HepG2 (cell line): ENCODE data around the gene MYO18A. TPM values are rescaled to one million over a fixed set of nuclear protein-coding genes. Genes with fewer than 3 reads are reported as not detected.

Source experiments
- AGO2 ChIP-seq: fragments of 200-400 bp; formaldehyde crosslinking; optimal IDR thresholded peaks from 2 replicates; pipeline ENCODE3; 2017; ENCODE audit warnings: mild to moderate bottlenecking, low read depth, low read length, moderate library complexity
- ARNTL ChIP-seq: sonication (generic); formaldehyde crosslinking; IDR thresholded peaks from 2 replicates; pipeline ENCODE4 v1.4.0; 2020; ENCODE audit warnings: mild to moderate bottlenecking, missing genetic modification reagents
- DRAP1 ChIP-seq: IDR thresholded peaks from 2 replicates; pipeline ENCODE4 v1.6.1; 2016; ENCODE audit warnings: missing genetic modification reagents, missing compliant biosample characterization
- ERF ChIP-seq: IDR thresholded peaks from 2 replicates; pipeline ENCODE4 v1.6.1; 2018; ENCODE audit warnings: missing biosample characterization, missing genetic modification reagents
- GABPB1 ChIP-seq: IDR thresholded peaks from 2 replicates; pipeline ENCODE4 v1.6.1; 2016; ENCODE audit warnings: mild to moderate bottlenecking, missing genetic modification reagents, moderate library complexity, missing compliant biosample characterization
- HDAC2 ChIP-seq: sonication (generic); formaldehyde crosslinking; IDR thresholded peaks from 2 replicates; pipeline ENCODE4 v1.4.0; 2020; ENCODE audit warnings: missing genetic modification reagents
- MIER2 ChIP-seq: IDR thresholded peaks from 2 replicates; pipeline ENCODE4 v1.6.1; 2016; ENCODE audit warnings: missing biosample characterization, missing genetic modification reagents
- NFYC ChIP-seq: IDR thresholded peaks from 2 replicates; pipeline ENCODE4 v1.6.1; 2016; ENCODE audit warnings: missing genetic modification reagents, missing compliant biosample characterization
- PHF21A ChIP-seq: sonication (generic); formaldehyde crosslinking; IDR thresholded peaks from 2 replicates; pipeline ENCODE4 v1.5.0; 2020; ENCODE audit warnings: mild to moderate bottlenecking, missing genetic modification reagents
- PPARG ChIP-seq: conservative IDR thresholded peaks from 2 replicates; pipeline ENCODE4 v1.6.1; 2016; ENCODE audit warnings: missing biosample characterization, missing genetic modification reagents
- RAD21 ChIP-seq: fragments of 450-650 bp; formaldehyde crosslinking; IDR thresholded peaks from 2 replicates; pipeline ENCODE4 v1.5.0; 2020; ENCODE audit warnings: mild to moderate bottlenecking
- RXRB ChIP-seq: IDR thresholded peaks from 2 replicates; pipeline ENCODE4 v1.6.1; 2016; ENCODE audit warnings: borderline replicate concordance, missing genetic modification reagents, missing compliant biosample characterization
- SP1 ChIP-seq, 2 experiments: fragments of 450-650 bp in 1 of 2; sonication (generic) in 1 of 2; formaldehyde crosslinking in 1 of 2; IDR thresholded peaks; 2 replicates each; pipeline versions ENCODE4 v1.4.0 to v1.6.1; 2016 to 2020; ENCODE audit warnings: missing genetic modification reagents in 1 of 2
- ZBED4 ChIP-seq: sonication (generic); formaldehyde crosslinking; IDR thresholded peaks from 2 replicates; pipeline ENCODE4 v1.4.0; 2020; ENCODE audit warnings: missing genetic modification reagents, borderline replicate concordance
- ZNF331 ChIP-seq: sonication (generic); formaldehyde crosslinking; IDR thresholded peaks from 2 replicates; pipeline ENCODE4 v1.4.0; 2020; ENCODE audit warnings: missing genetic modification reagents
- ZNF431 ChIP-seq: sonication (generic); formaldehyde crosslinking; IDR thresholded peaks from 2 replicates; pipeline ENCODE4 v1.9.0; 2022; ENCODE audit warnings: missing genetic modification reagents, low read depth, mild to moderate bottlenecking, borderline replicate concordance
- ZNF543 ChIP-seq: sonication (generic); formaldehyde crosslinking; IDR thresholded peaks from 2 replicates; pipeline ENCODE4 v1.4.0; 2020; ENCODE audit warnings: mild to moderate bottlenecking, missing genetic modification reagents
- ZNF563 ChIP-seq: sonication (generic); formaldehyde crosslinking; IDR thresholded peaks from 2 replicates; pipeline ENCODE4 v1.8.0; 2022; ENCODE audit warnings: mild to moderate bottlenecking, moderate library complexity, missing genetic modification reagents
- ZNF687 ChIP-seq: sonication (generic); formaldehyde crosslinking; IDR thresholded peaks from 2 replicates; pipeline ENCODE4 v1.5.1; 2020; ENCODE audit warnings: mild to moderate bottlenecking, missing genetic modification reagents, moderate library complexity
- ZNF772 ChIP-seq: sonication (generic); formaldehyde crosslinking; IDR thresholded peaks from 2 replicates; pipeline ENCODE4 v1.5.0; 2020; ENCODE audit warnings: mild to moderate bottlenecking, missing genetic modification reagents
- ZSCAN25 ChIP-seq: sonication (generic); formaldehyde crosslinking; IDR thresholded peaks from 2 replicates; pipeline ENCODE4 v1.8.0; 2022; ENCODE audit warnings: mild to moderate bottlenecking, missing genetic modification reagents
- polyA plus RNA-seq, 8 experiments: library from polyadenylated mRNA; depleted of rRNA in 3 of 8; stranded (reverse) in 7 of 8; unstranded in 1 of 8; fragments of >200 nt; fragmentation: Illumina TruSeq in 4 of 8; extraction: Trizol in 4 of 8; gene quantifications; 2 replicates each; pipeline versions ENCODE4 v1.2.1 to v1.2.3, GENCODE V29; 2011 to 2016; ENCODE audit warnings: low read depth in 4 of 8, missing spikeins in 1 of 8, mixed read lengths in 1 of 8; ENCODE audit not compliant: insufficient read depth in 1 of 8
- total RNA-seq, 5 experiments: library from RNA; depleted of rRNA; stranded (reverse); fragments of >200 nt; fragmentation: Illumina TruSeq; extraction: Trizol; gene quantifications; 2 replicates each; pipeline ENCODE4 v1.2.3, GENCODE V29; 2016; ENCODE audit warnings: low read depth in 1 of 5

Gene MYO18A
- total and polyA plus RNA-seq, 2 of the 13 experiments (the other 11 are each of a cell fraction or from before 2014, with no cell fraction given), result 16.8 to 24.8 TPM

GRCh38 chr17:29176558-29177351 lies 3.4 kb downstream of the MYO18A start (continued):
- peak; percentile 41; the same call in 1 of the 2 replicates for TF ChIP-seq ZBED4 (CRISPR knock-in tag)
- TF ChIP-seq NFYC, result 0 out of 2 replicates have a peak, but pooled peaks have one; percentile 4
- peak; percentile 82 for TF ChIP-seq ZNF431 (CRISPR knock-in tag)
- no peak for TF ChIP-seq MIER2 (CRISPR knock-in tag)
- TF ChIP-seq DRAP1 (CRISPR knock-in tag), result peak; percentile 83
- peak; percentile 83 for TF ChIP-seq ZNF563
- TF ChIP-seq SP1 (IDR thresholded peaks at IDR 0.05), result no peak
- no peak for TF ChIP-seq SP1 (CRISPR knock-in tag; IDR thresholded peaks at IDR 0.05)
- TF ChIP-seq ARNTL (CRISPR knock-in tag), result peak; percentile 80
- TF ChIP-seq RAD21 (CRISPR knock-in tag), result peak; percentile 66
- 0 out of 2 replicates have a peak, but pooled peaks have one; percentile 16 for TF ChIP-seq PPARG (CRISPR knock-in tag)
- peak; percentile 92 for TF ChIP-seq ZNF687
- peak; percentile 40; the same call in 1 of the 2 replicates for TF ChIP-seq HDAC2
- 0 out of 2 replicates have a peak, but pooled peaks have one; percentile 40 for TF ChIP-seq ZNF543 (CRISPR knock-in tag)
- 0 out of 2 replicates have a peak, but pooled peaks have one; percentile 7 for TF ChIP-seq PHF21A (CRISPR knock-in tag)
- TF ChIP-seq GABPB1 (CRISPR knock-in tag), result peak; percentile 79
- peak; percentile 48; the same call in 1 of the 2 replicates for TF ChIP-seq ZNF331 (CRISPR knock-in tag)
- TF ChIP-seq AGO2, result peak; percentile 96
- peak; percentile 24 for TF ChIP-seq RXRB (CRISPR knock-in tag)
- peak; percentile 53; the same call in 1 of the 2 replicates for TF ChIP-seq ZNF772
- TF ChIP-seq ZSCAN25 (CRISPR knock-in tag), result peak; percentile 66
- TF ChIP-seq ERF (CRISPR knock-in tag), result peak; percentile 43; the same call in 1 of the 2 replicates
